AG08396 (cell line): ENCODE results near the gene ULBP2.
"Not testable (repeated sequence)": the region's sequence is repeated elsewhere in the genome, so short reads cannot be mapped to it uniquely, and the experiment has no call there.

Experiments used
- DNase-seq: peaks from one replicate; pipeline ENCODE4 v3.0.0; 2012; ENCODE audit warnings: low spot score, mixed read lengths

The ULBP2 gene

GRCh38 chr6:149969635-149970034 lies 27.8 kb downstream of the ULBP2 start:
- DNase-seq: no peak

- not testable (repeated sequence) for DNase-seq
Observed at GRCh38 chr6:149974394-149974793, 32.6 kb downstream of the ULBP2 start.

- no peak for DNase-seq
Observed at GRCh38 chr6:149974825-149975224, 33.0 kb downstream of the ULBP2 start.

- no peak for DNase-seq
Observed at GRCh38 chr6:149975400-149975799, 33.6 kb downstream of the ULBP2 start.

GRCh38 chr6:149977221-149977620 lies 35.4 kb downstream of the ULBP2 start:
- DNase-seq: no peak

GRCh38 chr6:149978610-149979009 lies 36.8 kb downstream of the ULBP2 start:
- DNase-seq: no peak

GRCh38 chr6:149979293-149979692 lies 37.5 kb downstream of the ULBP2 start:
- no peak for DNase-seq

GRCh38 chr6:149983145-149983544 lies 41.3 kb downstream of the ULBP2 start:
- DNase-seq: no peak

GRCh38 chr6:149984773-149985172 lies 43.0 kb downstream of the ULBP2 start:
- DNase-seq: no peak

- DNase-seq: no peak
Observed at GRCh38 chr6:149985481-149985937, 43.7 kb downstream of the ULBP2 start.

GRCh38 chr6:149987602-149988107 lies 45.8 kb downstream of the ULBP2 start:
- no peak for DNase-seq

- no peak for DNase-seq
Observed at GRCh38 chr6:149988550-149989346, 46.9 kb downstream of the ULBP2 start.

GRCh38 chr6:149990212-149990660 lies 48.4 kb downstream of the ULBP2 start:
- no peak for DNase-seq

GRCh38 chr6:149990661-149991471 lies 49.1 kb downstream of the ULBP2 start:
- peak; percentile 18 for DNase-seq

GRCh38 chr6:149991472-149991795 lies 49.6 kb downstream of the ULBP2 start:
- not testable (repeated sequence) for DNase-seq

GRCh38 chr6:149991838-149992237 lies 50.0 kb downstream of the ULBP2 start:
- no peak for DNase-seq

GRCh38 chr6:149995235-149995750 lies 53.5 kb downstream of the ULBP2 start:
- no peak for DNase-seq

GRCh38 chr6:149995971-149996370 lies 54.2 kb downstream of the ULBP2 start:
- DNase-seq: no peak
